OCI-LY1 (cell line): ENCODE measurements around the gene PDGFRB.

Experiments
- EZH2 ChIP-seq: fragments of 200-600 bp; sonication (generic), shearing (Covaris generic); IDR thresholded peaks from 2 replicates; pipeline ENCODE4 v1.8.0; 2017; ENCODE audit warnings: borderline replicate concordance, mixed run types, mild to moderate bottlenecking, antibody characterized with exemption, low read length, moderate library complexity, mixed read lengths
- TF ChIP-seq, protein P1 (sequence below): fragments of 200-600 bp; sonication (generic), shearing (Covaris generic); IDR thresholded peaks from 2 replicates; pipeline ENCODE4 v1.5.1; 2017; ENCODE audit warnings: mild to moderate bottlenecking, antibody characterized with exemption, low read length, moderate library complexity, mixed read lengths

DNA sequence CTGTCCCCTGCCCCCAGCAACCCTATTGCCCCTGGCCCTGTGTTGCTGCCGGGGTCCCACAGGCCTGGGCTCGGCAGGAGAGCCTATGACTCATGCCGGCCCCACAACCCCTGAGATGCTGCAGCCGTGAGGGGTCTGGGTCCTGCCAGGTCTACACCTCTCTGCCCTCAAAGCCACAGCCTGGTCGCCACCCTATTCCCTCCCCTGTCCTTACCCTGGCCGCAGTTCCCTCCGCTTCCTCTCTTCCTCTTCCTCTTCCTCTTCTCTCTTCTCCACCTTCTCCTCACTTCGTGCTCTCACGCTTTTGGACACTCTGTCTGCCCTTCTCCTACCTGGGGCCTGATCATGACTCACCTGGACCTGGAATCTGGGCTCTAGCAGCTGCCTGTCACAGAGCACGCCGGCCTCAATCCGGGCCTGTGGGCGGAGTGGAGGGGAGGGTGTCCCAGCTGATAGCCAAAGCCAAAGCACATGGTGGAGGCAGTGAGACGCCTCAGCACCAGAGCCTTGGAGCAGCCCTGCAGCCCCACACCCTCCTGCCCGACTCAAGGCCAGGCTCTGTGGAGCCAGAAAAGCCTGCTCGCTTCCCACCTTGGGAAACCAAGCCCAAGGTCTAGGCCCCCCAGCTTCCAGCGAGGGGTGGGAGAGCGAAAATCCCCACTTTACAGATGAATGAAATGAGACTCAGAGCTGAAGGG lies 42.4 kb downstream of the PDGFRB start:
- TF ChIP-seq, protein P1, sequence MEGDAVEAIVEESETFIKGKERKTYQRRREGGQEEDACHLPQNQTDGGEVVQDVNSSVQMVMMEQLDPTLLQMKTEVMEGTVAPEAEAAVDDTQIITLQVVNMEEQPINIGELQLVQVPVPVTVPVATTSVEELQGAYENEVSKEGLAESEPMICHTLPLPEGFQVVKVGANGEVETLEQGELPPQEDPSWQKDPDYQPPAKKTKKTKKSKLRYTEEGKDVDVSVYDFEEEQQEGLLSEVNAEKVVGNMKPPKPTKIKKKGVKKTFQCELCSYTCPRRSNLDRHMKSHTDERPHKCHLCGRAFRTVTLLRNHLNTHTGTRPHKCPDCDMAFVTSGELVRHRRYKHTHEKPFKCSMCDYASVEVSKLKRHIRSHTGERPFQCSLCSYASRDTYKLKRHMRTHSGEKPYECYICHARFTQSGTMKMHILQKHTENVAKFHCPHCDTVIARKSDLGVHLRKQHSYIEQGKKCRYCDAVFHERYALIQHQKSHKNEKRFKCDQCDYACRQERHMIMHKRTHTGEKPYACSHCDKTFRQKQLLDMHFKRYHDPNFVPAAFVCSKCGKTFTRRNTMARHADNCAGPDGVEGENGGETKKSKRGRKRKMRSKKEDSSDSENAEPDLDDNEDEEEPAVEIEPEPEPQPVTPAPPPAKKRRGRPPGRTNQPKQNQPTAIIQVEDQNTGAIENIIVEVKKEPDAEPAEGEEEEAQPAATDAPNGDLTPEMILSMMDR, result no peak
- no peak for TF ChIP-seq EZH2
